GM23338 (cell line): ENCODE data around the gene COA8. TPM values are rescaled to one million over a fixed set of nuclear protein-coding genes. Genes with fewer than 3 reads are reported as not detected.
A peak's percentile ranks its signal among the peaks of the same experiment; 100 is the strongest.

Experiments
- ATAC-seq: fragments of 200-7000 bp; cut with Tn5 transposase; 3 replicates; pipeline ENCODE4 v1.9.1; 2020
- DNase-seq: peaks from one replicate; pipeline ENCODE4 v3.0.0-alpha.2; 2015; ENCODE audit warnings: low spot score
- H2AFZ ChIP-seq: fragments of 200-600 bp; sonication (generic); 2 replicates; pipeline ENCODE4 v1.8.0; 2016; ENCODE audit warnings: antibody characterized with exemption, mild to moderate bottlenecking, moderate library complexity
- H3F3A ChIP-seq: fragments of 200-600 bp; sonication (generic); replicated peaks from 2 replicates; pipeline ENCODE4 v1.8.0; 2017; ENCODE audit warnings: antibody characterized with exemption, mixed run types, low read depth
- H3K27ac ChIP-seq: fragments of 200-600 bp; sonication (generic); 2 replicates; pipeline ENCODE4 v1.6.1; 2016; ENCODE audit warnings: low read depth
- H3K27me3 ChIP-seq: fragments of 200-600 bp; sonication (generic); 2 replicates; pipeline ENCODE4 v1.8.0; 2016; ENCODE audit warnings: mild to moderate bottlenecking, mixed run types, moderate library complexity; ENCODE audit not compliant: insufficient read depth
- H3K36me3 ChIP-seq: fragments of 200-600 bp; sonication (generic); 2 replicates; pipeline ENCODE4 v1.8.0; 2016; ENCODE audit warnings: mild to moderate bottlenecking; ENCODE audit not compliant: insufficient read depth
- H3K4me1 ChIP-seq: fragments of 200-600 bp; sonication (generic); 2 replicates; pipeline ENCODE4 v1.8.0; 2016; ENCODE audit warnings: mild to moderate bottlenecking, moderate library complexity; ENCODE audit not compliant: insufficient read depth
- H3K4me2 ChIP-seq: fragments of 200-600 bp; sonication (generic); 2 replicates; pipeline ENCODE4 v1.7.1; 2017; ENCODE audit warnings: mixed run types
- H3K4me3 ChIP-seq: fragments of 200-600 bp; sonication (generic); 2 replicates; pipeline ENCODE4 v1.6.1; 2016; ENCODE audit warnings: mixed run types
- H3K79me2 ChIP-seq: fragments of 200-600 bp; sonication (generic); replicated peaks from 2 replicates; pipeline ENCODE4 v1.8.0; 2017; ENCODE audit warnings: mild to moderate bottlenecking; ENCODE audit not compliant: insufficient read depth
- H3K9me2 ChIP-seq: fragments of 200-600 bp; sonication (generic); 2 replicates; pipeline ENCODE4 v1.8.0; 2017; ENCODE audit not compliant: insufficient read depth
- H4K20me1 ChIP-seq: fragments of 200-600 bp; sonication (generic); replicated peaks from 2 replicates; pipeline ENCODE4 v1.8.0; 2017; ENCODE audit warnings: mild to moderate bottlenecking; ENCODE audit not compliant: insufficient read depth
- H3K27ac Mint-ChIP-seq: 2 replicates; pipeline ENCODE4 v1.8.0; 2020; ENCODE audit warnings: inconsistent platforms, mild to moderate bottlenecking, moderate library complexity, mixed read lengths
- H3K27me3 Mint-ChIP-seq: 3 replicates; pipeline ENCODE4 v1.8.0; 2022; ENCODE audit warnings: low read depth, mild to moderate bottlenecking, moderate library complexity, mixed read lengths, inconsistent platforms; ENCODE audit not compliant: insufficient read depth, poor library complexity
- H3K36me3 Mint-ChIP-seq: 3 replicates; pipeline ENCODE4 v1.8.0; 2021; ENCODE audit warnings: low read depth, mild to moderate bottlenecking, inconsistent platforms, moderate library complexity, mixed read lengths
- H3K4me1 Mint-ChIP-seq: 3 replicates; pipeline ENCODE4 v1.8.0; 2020; ENCODE audit warnings: mild to moderate bottlenecking, inconsistent platforms, mixed read lengths
- H3K4me3 Mint-ChIP-seq: 3 replicates; pipeline ENCODE4 v1.8.0; 2021; ENCODE audit warnings: moderate library complexity, mild to moderate bottlenecking, inconsistent platforms, mixed read lengths
- H3K9me3 Mint-ChIP-seq: 3 replicates; pipeline ENCODE4 v1.8.0; 2020; ENCODE audit warnings: moderate library complexity, mild to moderate bottlenecking, inconsistent platforms, mixed read lengths
- CREB1 ChIP-seq: fragments of 250-450 bp; sonication (Bioruptor Pico); IDR thresholded peaks from 2 replicates; pipeline ENCODE4 v1.5.0; 2020; ENCODE audit warnings: low read depth, mild to moderate bottlenecking, moderate library complexity
- CTCF ChIP-seq, 2 experiments: fragments of 200-600 bp in 1 of 2; sonication (generic) in 1 of 2; conservative IDR thresholded peaks; 2 replicates each; pipeline versions ENCODE4 v1.5.1 to v1.6.1; 2016 to 2017; ENCODE audit warnings: antibody characterized with exemption in 2 of 2, low read depth in 2 of 2, mild to moderate bottlenecking in 2 of 2, moderate library complexity in 1 of 2
- EZH2 ChIP-seq: fragments of 200-600 bp; sonication (generic); IDR thresholded peaks from one replicate; pipeline ENCODE4 v1.8.0; 2017; ENCODE audit warnings: antibody characterized with exemption, mild to moderate bottlenecking, low read depth; ENCODE audit not compliant: unreplicated experiment
- EZH2phosphoT487 ChIP-seq: fragments of 200-600 bp; sonication (generic); IDR thresholded peaks from one replicate; pipeline ENCODE4 v1.8.1; 2018; ENCODE audit warnings: antibody characterized with exemption; ENCODE audit not compliant: unreplicated experiment
- JUNB ChIP-seq: IDR thresholded peaks from one replicate; pipeline ENCODE4 v1.6.1; 2016; ENCODE audit warnings: antibody characterized with exemption; ENCODE audit not compliant: unreplicated experiment
- NANOG ChIP-seq: IDR thresholded peaks from 2 replicates; pipeline ENCODE4 v1.6.1; 2016; ENCODE audit warnings: antibody characterized with exemption, borderline replicate concordance
- POLR2AphosphoS5 ChIP-seq: IDR thresholded peaks from 2 replicates; pipeline ENCODE4 v1.6.1; 2016; ENCODE audit warnings: antibody characterized with exemption, low read depth
- REST ChIP-seq: IDR thresholded peaks from one replicate; pipeline ENCODE4 v1.6.1; 2018; ENCODE audit warnings: antibody characterized with exemption; ENCODE audit not compliant: unreplicated experiment
- STAT1 ChIP-seq: IDR thresholded peaks from one replicate; pipeline ENCODE4 v1.6.1; 2016; ENCODE audit warnings: antibody characterized with exemption; ENCODE audit not compliant: unreplicated experiment
- ZNF114 ChIP-seq: fragments of 250-450 bp; sonication (Bioruptor Pico); IDR thresholded peaks from 2 replicates; pipeline ENCODE4 v1.5.0; 2020; ENCODE audit warnings: mild to moderate bottlenecking, moderate library complexity
- ZNF331 ChIP-seq: fragments of 250-450 bp; sonication (Bioruptor Pico); IDR thresholded peaks from 2 replicates; pipeline ENCODE4 v1.5.0; 2020; ENCODE audit warnings: low read depth, mild to moderate bottlenecking, moderate library complexity
- ZNF462 ChIP-seq: fragments of 250-450 bp; sonication (Bioruptor Pico); IDR thresholded peaks from 2 replicates; pipeline ENCODE4 v1.5.0; 2020; ENCODE audit warnings: mild to moderate bottlenecking, moderate library complexity
- polyA plus RNA-seq: library from polyadenylated mRNA; unstranded; fragments of >200 nt; fragmentation: Nextera tagmentation; extraction: Ambion mirVana; gene quantifications from 2 replicates; pipeline ENCODE4 v1.2.1, GENCODE V29; 2016
- total RNA-seq: library from RNA; depleted of rRNA; stranded (reverse); fragments of >200 nt; shearing (Covaris generic); gene quantifications from 2 replicates; pipeline ENCODE4 v1.2.3, GENCODE V29; 2014
- TF ChIP-seq, protein P1 (sequence below): IDR thresholded peaks from 2 replicates; pipeline ENCODE4 v1.6.1; 2016; ENCODE audit warnings: antibody characterized with exemption

Gene COA8
- total and polyA plus RNA-seq, 2 experiments from 2014 or later = 61.3 to 130 TPM

- Histone ChIP-seq H3K9me2 (no peaks in the 10 kb centered on the region), H3K79me2 (peaks cover 22% of the 10 kb centered on the region), H3K27me3 (peaks cover 22% of the 10 kb centered on the region), H3K4me2 (peak overlapping the region; percentile 90), H3K4me1 (peaks cover 8% of the 10 kb centered on the region), H3K27ac (peak overlapping the region; percentile 81; the same call in 1 of the 2 replicates), H4K20me1 (peaks cover 10% of the 10 kb centered on the region), H3F3A (peaks cover 9% of the 10 kb centered on the region; the same call in 1 of the 2 replicates), H2AFZ (0 out of 2 replicates have a peak overlapping the region, but pooled peaks have one; percentile 96), H3K4me3 (peak overlapping the region; percentile 97), H3K36me3 (no peaks in the 10 kb centered on the region)
- TF ChIP-seq REST (no peak), CREB1 (CRISPR knock-in tag) (no peak), CTCF (conservative IDR thresholded peaks at IDR 0.05; ENCODE audit: low read depth in 2 of 2) (no peak), POLR2AphosphoS5 (no peak), EZH2phosphoT487 (no peak), JUNB (no peak), NANOG (no peak), ZNF331 (CRISPR knock-in tag) (no peak), EZH2 (no peak), ZNF462 (CRISPR knock-in tag) (no peak), ZNF114 (CRISPR knock-in tag) (no peak), STAT1 (no peak)
- TF ChIP-seq, protein P1, sequence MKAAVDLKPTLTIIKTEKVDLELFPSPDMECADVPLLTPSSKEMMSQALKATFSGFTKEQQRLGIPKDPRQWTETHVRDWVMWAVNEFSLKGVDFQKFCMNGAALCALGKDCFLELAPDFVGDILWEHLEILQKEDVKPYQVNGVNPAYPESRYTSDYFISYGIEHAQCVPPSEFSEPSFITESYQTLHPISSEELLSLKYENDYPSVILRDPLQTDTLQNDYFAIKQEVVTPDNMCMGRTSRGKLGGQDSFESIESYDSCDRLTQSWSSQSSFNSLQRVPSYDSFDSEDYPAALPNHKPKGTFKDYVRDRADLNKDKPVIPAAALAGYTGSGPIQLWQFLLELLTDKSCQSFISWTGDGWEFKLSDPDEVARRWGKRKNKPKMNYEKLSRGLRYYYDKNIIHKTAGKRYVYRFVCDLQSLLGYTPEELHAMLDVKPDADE = no peak
- Mint-ChIP-seq H3K27ac (peak overlapping the region; percentile 73), H3K9me3 (peaks cover 4% of the 10 kb centered on the region; the same call in 2 of the 3 replicates), H3K4me3 (peak overlapping the region; percentile 96), H3K27me3 (peaks cover 36% of the 10 kb centered on the region), H3K4me1 (peaks cover 24% of the 10 kb centered on the region), H3K36me3 (peaks cover 4% of the 10 kb centered on the region; the same call in 1 of the 3 replicates)
- no peak for DNase-seq
- peak; percentile 5 for ATAC-seq
Observed at GRCh38 chr14:103528146-103528586, 34.6 kb upstream of the COA8 start.
